CD4-positive, alpha-beta T cell treated with Interferon alpha-2 for 1 hour (primary cell): ENCODE results near the gene GORAB.

ENCODE experiments used
- DNase-seq, 2 donors: peaks; one replicate each; pipeline ENCODE4 v3.0.0-alpha.2; 2020 to 2022

The GORAB gene

GRCh38 chr1:170539154-170539553 lies 7.2 kb downstream of the GORAB start:
- no peak for DNase-seq

GRCh38 chr1:170544624-170545023 lies 12.7 kb downstream of the GORAB start:
- no peak for DNase-seq

DNA sequence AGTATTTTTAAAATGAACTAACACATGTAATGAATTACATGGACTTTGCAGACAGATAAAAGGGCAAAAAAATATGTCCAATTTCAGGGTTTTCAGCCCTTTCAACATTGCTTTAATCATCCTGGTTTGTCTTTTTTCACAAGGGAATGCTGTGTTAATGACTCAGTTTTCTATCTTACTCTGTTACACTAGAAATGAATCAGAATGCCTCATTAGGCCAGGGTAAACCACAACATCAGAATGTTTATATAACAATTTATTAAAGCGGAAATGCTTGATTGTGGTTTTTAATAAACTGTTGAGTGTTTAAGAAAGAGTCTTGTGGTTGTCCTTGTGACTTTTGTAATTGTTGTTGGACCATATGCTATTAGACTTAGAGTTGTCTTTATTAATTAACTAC lies 13.5 kb downstream of the GORAB start:
- no peak for DNase-seq

- DNase-seq: no peak
Observed at GRCh38 chr1:170547255-170547654, 15.3 kb downstream of the GORAB start.

GRCh38 chr1:170548497-170548896 lies 16.5 kb downstream of the GORAB start:
- no peak for DNase-seq

GRCh38 chr1:170555370-170555769 lies 23.4 kb downstream of the GORAB start:
- DNase-seq: no peak

- no peak for DNase-seq
Observed at GRCh38 chr1:170556917-170557316, 25.0 kb downstream of the GORAB start.

- DNase-seq: no peak
Observed at GRCh38 chr1:170558731-170559130, 26.8 kb downstream of the GORAB start.

- DNase-seq: no peak
Observed at GRCh38 chr1:170559166-170559565, 27.2 kb downstream of the GORAB start.

DNA sequence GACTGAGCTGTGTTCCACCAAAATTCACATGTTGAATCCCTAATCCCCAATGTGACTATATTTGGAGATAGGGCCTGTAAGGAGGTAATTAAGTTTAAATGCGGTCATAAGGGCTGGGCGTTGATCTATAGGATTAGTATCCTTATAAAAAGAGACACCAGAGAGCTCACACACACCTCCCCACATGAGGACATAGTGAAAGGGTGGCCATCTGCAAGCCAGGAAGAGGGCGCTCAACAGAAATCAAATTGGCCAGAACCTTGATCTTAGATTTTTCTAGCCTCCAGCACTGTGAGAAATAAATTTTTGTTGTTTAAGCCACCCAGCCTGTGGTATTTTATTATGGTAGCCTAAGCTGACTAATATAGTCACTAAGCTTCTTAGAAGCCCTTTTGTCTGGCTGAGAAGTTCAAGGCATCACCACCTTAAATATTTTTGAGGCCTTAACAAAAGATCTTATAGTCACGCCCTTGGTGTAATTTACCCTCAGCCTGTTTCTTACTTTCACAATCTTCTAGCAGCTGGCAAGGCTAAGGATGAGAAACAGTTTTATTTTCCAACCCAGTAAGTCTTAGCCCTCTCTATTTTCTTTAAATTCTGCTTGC lies 28.8 kb downstream of the GORAB start:
- DNase-seq: no peak

GRCh38 chr1:170562646-170563338 lies 30.8 kb downstream of the GORAB start:
- DNase-seq: peak; percentile 2 to 27

- DNase-seq: no peak
Observed at GRCh38 chr1:170567214-170567613, 35.2 kb downstream of the GORAB start.

- DNase-seq: no peak
Observed at GRCh38 chr1:170568197-170568596, 36.2 kb downstream of the GORAB start.

DNA sequence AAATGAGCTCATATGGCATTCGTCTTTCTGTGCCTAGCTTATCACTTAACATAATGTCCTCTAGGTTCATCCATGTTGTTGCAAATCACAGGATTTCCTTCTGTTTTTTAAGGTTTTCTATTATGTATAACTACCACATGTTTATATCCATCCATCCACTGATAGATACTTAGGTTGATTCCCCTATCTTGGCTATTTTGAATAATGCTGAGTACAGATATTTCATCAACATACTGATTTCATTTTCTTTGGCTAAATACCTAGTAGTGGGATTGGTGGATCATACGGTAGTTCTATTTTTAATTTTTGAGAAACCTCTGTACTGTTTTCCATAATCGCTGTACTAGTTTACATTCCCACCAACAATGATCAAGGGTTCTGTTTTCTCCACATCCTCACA lies 45.0 kb downstream of the GORAB start:
- DNase-seq: no peak

DNA sequence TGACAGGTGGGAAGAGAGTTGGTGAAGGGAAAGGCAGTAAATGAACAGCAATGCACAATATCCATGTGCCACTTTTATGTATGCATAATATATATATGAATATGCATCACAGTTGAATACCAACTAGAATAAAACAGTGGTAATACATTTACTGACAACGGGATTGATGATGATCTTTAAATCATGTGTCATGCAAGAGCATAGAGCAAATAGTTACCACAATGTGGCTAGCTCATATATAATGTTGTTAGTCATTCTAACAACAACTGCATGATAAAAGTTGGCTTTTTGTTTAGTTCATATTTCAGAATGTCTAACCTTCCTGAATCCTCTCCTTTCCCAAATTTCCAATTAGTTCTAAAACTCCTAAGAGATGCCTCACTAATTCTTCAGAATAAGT lies 46.4 kb downstream of the GORAB start:
- no peak for DNase-seq

DNA sequence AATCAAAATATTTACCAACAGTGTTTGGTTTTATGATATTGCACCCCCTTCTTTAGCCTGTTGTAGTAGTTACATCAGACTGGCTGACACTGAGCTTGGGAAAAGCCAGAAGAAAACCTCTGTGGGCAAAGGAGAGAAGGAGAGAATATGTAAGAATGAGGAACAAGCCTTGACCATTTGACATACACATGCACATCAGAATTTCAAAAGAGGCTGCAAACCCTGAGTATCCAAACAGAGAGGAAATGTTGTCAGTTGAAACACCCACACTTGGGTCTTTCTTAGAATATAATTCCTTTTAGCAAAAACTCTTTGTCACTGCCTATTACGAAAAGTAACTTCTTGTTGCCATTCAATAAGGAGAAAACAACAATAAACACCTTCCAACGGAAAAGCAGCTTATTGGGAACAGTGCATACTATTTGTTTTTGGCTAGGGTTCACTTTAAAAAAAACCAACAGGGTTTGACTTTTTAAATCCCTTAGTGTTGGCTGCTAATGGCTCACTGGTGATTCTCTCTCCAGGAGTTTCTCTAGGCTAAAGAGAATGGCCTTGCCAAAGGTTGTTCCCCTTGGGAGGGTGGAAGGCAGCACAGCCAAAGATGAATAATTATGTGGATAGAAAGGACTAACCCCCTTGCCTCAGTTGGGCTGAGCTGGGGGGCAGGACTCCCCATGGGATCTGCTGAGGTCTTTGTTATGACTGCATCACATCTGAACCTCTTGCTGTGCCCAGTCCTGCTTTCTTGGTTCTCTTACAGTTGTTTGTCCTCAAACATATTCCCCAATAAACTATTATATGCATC lies 48.9 kb downstream of the GORAB start:
- no peak for DNase-seq

- DNase-seq: no peak
Observed at GRCh38 chr1:170583186-170583585, 51.2 kb downstream of the GORAB start.

DNA sequence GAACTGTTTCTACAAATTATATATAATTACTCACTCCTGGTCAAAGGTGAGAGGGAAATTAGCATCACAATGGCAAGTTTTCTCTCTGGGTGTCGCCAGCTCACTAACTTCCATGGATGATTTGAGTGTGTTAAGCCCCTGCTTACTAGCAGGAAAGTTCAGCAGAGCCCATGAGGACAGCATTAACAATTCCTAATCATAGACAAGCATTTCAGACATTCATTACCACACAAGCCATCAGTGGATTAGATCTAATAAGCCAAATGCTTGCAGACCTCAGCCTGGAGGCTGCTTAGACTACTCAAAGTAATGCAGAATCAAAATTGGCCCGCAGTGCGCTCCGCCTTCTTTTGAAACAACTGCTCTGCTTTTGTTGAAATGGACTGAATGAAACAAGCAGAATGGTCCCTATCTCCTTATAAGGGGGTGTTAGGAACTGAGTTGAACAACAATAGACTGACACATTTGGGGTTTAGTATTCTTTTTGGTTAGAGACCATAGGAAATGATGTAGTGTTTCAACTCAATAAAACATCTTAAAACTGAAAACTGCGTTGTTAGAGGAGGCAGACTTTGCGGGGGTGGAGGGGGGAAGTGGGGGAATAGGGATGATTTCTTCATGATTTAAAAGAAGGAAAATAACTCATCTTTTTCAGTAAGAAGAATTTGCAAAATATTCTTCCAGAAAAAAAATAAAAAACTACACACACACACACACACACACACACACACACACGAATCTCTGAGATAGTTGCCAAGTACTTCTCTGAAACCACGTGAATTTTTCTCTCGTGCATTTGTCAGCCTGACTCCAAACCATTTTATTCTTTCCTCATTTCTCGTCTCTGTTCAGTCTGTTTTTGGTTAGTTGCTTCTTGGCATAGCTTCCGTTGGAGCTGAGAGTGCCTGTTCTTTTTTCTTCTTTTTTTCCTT lies 54.6 kb downstream of the GORAB start:
- no peak for DNase-seq

- DNase-seq: no peak
Observed at GRCh38 chr1:170587253-170587593, 55.3 kb downstream of the GORAB start.

GRCh38 chr1:170590921-170591705 lies 59.1 kb downstream of the GORAB start:
- no peak for DNase-seq

DNA sequence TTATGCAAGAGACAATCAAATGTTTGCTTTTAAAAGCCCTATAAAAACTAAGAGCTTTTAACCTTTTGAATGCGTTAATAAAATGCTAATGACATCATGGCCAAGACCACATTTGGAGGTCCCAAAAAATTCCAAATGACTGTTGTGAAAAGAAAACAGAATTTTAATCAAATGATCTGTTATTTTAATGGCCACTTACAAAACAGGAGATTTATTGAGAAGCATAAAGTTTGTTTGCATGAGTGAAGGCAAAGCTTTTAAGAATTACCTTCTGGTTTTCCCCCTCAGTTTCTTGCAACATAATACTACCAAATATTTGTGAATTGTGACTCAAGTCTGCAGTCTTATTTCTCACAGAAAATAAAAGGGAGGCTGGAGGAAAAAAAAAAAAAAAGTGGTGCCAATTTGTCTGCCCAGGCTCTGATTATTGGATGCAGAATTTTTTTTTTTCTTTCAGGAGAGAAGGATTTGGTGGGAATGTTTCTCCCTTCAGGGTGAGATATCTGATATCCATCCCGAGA lies 60.7 kb downstream of the GORAB start:
- DNase-seq: no peak
